HG02588 (cell line): ENCODE results near the gene MTHFD1L.

Source experiments
- ATAC-seq: cut with Tn5 transposase; IDR thresholded peaks from one replicate; pipeline ENCODE4 v1.9.1; 2021; ENCODE audit warnings: mild to moderate bottlenecking, moderate library complexity; ENCODE audit not compliant: unreplicated experiment

MTHFD1L gene

DNA sequence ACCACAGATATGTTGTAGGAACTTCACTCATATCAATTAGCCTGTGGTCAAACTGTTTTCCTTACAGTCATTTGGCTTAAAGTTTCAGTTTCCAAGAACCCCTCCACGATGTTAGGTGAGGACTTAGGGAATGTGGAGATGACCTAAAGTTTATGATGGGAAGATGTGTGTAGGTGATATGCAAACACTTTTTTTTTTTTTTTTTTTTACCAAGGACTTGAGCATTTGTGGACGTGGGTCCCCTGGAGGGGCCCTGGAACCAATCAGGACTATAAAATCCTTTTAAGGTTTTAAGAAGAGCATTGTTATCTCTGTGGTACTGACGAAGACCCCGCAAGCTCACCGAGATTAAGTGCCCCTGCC is 478 bp upstream of the MTHFD1L start:
- ATAC-seq, result no peak

DNA sequence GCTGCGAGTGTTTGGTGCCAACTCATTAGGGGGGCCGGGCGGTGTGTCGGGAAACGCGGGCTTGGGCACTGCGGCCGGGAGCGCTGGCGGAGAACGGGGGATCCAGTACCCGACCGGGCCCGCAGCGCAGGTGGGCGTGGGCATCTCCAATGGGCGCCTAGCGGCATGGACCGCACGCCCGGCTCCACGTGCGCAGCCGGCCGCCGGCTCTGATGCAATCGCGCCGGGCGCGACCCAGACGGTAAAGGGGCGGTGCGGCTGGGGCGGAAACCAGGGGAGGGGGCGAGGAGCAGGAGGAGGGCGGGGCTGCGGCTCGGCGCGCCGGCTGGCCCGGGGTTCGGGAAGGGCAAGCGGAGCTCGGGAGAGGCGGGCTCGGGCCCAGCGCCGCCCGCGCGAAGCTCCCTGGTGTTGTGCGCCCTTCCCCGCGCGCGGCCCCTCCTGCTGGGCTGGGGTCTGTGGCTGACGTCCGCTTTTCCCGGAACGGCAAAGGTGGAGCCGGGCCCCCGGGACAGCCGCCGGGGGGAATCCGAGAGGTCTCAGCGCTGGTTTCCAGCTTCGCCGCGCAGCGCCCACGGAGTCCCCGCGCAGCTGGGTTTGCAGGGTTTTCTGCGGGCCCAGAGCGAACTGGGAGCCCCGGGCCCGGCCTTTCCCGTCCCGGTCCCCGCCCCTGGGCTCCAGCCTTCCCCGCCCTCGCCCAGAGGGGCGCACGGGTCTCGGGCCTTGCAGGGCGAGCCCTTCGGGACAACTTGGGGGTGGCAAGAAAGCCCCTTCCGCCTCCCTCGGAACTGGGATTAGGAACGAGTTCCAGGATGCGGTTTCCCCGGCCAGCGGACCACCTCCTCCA is 867 bp downstream of the MTHFD1L start:
- peak; percentile 75 for ATAC-seq

- no peak for ATAC-seq
Measured at GRCh38 chr6:150866991-150867501, 1.5 kb downstream of the MTHFD1L start.

DNA sequence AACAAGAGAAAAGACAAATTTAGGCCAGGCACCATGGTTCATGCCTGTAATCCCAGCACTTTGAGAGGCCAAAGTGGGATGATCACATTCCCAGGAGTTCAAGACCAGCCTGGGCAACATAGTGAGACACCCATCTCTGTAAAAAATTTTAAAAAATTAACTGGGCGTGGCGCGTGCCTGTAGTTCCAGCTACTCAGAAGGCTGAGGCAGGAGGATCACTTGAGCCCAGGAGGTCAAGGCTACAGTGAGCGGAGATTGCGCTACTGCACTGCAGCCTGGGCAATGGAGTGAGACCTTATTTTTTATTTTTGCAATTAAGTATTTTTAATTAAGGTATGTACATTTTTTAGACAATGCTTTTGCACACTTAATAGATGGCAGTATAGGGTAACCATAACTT is 3.3 kb downstream of the MTHFD1L start:
- ATAC-seq, result no peak

- ATAC-seq, result no peak
Measured at GRCh38 chr6:150874179-150874578, 8.7 kb downstream of the MTHFD1L start.

GRCh38 chr6:150875841-150876240 is 10.3 kb downstream of the MTHFD1L start:
- no peak for ATAC-seq

GRCh38 chr6:150876598-150876997 is 11.1 kb downstream of the MTHFD1L start:
- ATAC-seq, result no peak

GRCh38 chr6:150877928-150878327 is 12.4 kb downstream of the MTHFD1L start:
- no peak for ATAC-seq

DNA sequence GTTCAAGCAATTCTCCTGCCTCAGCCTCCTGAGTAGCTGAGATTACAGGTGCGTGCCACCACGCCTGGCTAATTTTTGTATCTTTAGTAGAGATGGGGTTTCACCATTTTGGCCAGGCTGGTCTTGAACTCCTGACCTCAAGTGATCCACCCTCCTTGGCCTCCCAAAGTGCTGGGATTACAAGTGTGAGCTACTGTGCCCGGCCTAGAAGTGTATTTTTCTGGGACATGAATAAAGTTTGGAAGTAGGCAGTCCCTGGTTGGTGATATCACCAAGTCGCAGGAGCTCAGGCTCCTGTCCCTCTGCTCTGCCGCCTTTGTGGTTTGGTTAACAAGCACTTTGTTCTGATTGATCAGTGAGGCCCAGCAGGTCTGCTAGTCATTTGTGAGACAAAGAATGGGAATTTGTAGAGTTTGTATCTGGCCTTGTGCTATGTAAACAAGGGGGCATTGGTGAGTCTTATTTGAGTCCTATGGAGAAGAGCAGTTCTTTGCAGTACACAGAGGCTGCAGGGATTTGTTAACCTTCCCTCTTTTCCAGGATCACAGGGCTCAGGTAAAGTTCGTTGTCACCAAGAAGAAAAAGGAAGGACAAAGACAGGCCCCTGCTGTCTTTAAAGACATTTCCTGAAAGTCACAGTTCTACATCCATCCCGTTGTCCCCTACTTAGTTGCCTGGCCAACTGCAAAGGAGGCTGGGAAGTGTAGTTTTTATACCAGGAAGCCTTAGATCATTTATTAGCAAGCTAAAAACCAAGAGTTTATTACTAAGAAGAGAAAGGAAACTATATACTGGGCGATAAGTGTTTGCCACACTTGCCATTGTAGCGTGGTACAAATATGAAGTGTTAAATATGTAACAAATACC is 13.1 kb downstream of the MTHFD1L start:
- ATAC-seq, result no peak

DNA sequence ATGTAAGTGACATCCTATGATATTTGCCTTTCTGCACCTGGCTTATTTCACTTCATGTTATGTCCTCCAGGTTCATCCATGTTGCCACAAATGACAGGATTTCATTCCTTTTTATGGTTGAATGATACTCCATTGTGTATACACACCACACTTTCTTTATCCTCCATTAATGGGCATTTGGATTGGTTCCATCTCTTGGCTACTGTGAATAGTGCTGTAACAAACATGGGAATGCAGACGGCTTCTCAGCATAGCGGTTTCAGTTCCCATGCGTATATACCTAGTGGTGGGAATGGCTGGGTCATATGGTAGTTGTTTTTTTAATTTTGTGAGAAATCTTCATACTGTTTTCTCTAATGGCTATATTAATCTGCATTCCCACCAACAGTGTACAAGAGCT is 14.8 kb downstream of the MTHFD1L start:
- no peak for ATAC-seq

DNA sequence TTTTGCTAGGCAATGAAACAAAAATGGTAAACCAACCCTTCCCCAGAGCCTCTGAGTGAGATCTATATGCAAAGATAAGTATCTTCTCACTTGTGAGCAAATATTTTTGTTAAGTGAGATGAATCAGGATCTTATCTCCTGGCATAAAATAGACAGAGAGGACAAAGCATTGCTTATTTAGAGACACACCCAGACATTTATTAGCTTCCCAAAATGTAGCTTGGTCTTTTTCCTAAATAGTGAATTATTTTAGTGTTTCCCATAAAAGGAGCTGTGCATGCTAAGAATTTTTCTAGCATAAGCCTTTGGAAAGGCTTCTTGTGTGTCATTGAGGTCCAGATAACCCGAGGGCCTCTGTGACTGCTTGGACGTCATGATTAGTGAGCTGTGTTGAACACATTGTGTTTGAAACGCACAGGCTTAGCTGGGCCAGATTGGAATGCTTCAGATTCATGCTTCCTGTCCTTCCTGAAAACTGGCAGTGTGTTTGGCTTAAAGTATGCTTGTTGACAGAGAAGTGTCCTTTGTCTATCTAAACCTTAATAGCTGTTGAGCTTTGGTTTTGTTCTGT is 16.5 kb downstream of the MTHFD1L start:
- ATAC-seq, result no peak

- no peak for ATAC-seq
Measured at GRCh38 chr6:150883521-150883920, 18.0 kb downstream of the MTHFD1L start.

GRCh38 chr6:150886155-150886554 is 20.7 kb downstream of the MTHFD1L start:
- ATAC-seq, result no peak

- ATAC-seq, result no peak
Measured at GRCh38 chr6:150887978-150888563, 22.6 kb downstream of the MTHFD1L start.

DNA sequence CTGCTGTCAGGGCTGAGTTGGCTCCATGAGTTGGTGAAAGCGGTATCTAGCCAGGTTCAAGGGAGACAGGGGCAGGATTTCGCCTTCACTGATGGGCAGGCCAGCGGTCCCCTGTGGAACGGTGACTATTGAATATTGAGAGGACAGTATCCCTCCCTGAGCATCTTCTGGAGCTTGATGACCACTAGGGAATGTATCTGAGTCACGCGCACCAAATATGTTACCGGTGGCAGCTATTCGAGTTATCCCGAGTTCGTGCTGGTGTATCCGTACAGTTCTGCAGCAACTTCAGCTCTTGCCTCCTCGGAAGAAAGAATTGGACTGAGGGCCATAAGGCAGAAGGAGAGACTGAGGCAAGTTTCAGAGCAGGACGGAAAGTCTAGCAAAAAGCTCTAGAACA is 24.8 kb downstream of the MTHFD1L start:
- no peak for ATAC-seq

DNA sequence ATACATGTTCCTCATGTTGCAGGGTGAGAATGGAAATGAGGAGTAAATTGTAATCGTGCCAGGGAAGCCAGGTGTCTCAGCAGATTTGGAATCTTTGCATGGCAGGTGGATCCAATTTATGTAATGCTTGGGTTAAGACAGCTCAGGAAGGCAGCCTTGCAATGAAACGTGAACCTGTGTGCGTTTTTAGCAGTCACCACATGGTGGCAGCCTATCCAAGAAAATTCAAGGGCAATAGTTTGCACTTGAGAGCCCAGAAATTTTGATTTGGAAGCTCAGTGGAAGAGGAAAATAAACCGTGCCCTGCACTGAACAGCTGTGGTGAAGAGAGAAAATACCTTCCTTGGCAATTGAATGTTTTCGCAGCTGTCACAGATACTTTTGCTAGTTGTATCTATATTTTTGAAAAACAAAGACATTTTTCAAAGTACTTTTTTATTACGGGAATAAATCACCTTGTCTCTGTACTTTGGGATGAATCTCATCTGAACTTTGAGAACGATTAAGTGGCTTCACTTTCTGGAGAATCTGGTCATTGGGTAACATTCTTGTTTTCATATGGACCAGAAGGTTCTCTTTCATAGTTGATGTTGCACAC is 26.5 kb downstream of the MTHFD1L start:
- ATAC-seq, result no peak

- no peak for ATAC-seq
Measured at GRCh38 chr6:150894191-150894744, 28.8 kb downstream of the MTHFD1L start.

GRCh38 chr6:150894935-150895552 is 29.5 kb downstream of the MTHFD1L start:
- peak; percentile 68 for ATAC-seq

DNA sequence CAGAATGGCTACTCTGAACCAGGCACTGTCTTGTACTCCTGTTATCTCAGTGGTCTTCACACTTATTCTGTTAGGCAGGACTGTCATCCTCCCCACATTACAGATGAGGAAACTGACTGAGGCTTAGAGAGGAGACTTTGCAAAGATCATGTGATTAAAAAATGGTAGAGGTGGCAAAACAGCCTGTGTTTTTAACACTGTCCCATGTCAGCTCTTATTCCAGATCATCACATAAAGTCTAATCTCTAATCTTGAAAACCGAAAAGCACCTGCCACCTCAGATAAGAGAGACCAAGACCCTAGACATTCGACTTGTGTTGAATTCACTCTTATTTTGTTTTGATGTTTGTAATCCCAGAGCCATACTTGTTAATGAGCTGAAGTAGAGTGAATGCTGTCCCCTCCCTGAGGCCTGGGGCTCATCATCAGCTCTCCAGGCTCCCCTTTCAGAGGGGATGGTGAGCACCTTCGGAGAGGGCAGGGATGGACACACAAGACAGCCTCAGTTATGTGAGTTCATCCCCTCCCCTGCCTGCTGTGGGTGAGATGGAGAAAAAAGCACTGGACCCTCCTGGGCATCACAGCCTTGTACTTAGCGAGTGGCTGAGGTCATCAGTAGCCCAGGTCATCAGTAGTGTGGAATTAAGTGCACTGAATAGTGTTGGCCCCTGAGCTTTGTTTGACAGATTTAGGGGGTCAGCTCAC is 30.6 kb downstream of the MTHFD1L start:
- no peak for ATAC-seq
